Activated CD8-positive, alpha-beta memory T cell treated with anti-CD3 and anti-CD28 coated beads for 4 hours (primary cell): ENCODE data around the gene VAMP3.
A peak's percentile ranks its signal among the peaks of the same experiment; 100 is the strongest.

Experiments used
- DNase-seq, 2 donors: peaks; one replicate each; pipeline ENCODE4 v3.0.0-alpha.2; 2020; ENCODE audit warnings: low read depth in 2 of 2

Gene VAMP3

GRCh38 chr1:7813677-7814373, 42.7 kb downstream of the VAMP3 start:
- DNase-seq, result no peak

- no peak for DNase-seq
Observed at GRCh38 chr1:7821282-7821681, 50.2 kb downstream of the VAMP3 start.

- no peak for DNase-seq
Observed at GRCh38 chr1:7824701-7825100, 53.6 kb downstream of the VAMP3 start.

- DNase-seq, result no peak
Observed at GRCh38 chr1:7826363-7826762, 55.3 kb downstream of the VAMP3 start.

- DNase-seq, result peak in 1 of 2 donors; percentile 0
Observed at GRCh38 chr1:7827126-7827955, 56.2 kb downstream of the VAMP3 start.
